Fibroblast of the aortic adventitia (primary cell): Measurements from ENCODE around the gene BRK1. TPM values are rescaled to one million over a fixed set of nuclear protein-coding genes. Genes with fewer than 3 reads are reported as not detected.
A peak's percentile ranks its signal among the peaks of the same experiment; 100 is the strongest.
"Not testable (repeated sequence)": the region's sequence is repeated elsewhere in the genome, so short reads cannot be mapped to it uniquely, and the experiment has no call there.

Experiments
- DNase-seq: peaks from one replicate; pipeline ENCODE4 v3.0.0-alpha.2; 2010; ENCODE audit warnings: low read depth
- H3K4me3 ChIP-seq: 2 replicates; pipeline ENCODE4 v1.5.1; 2011; ENCODE audit warnings: low read depth, mild to moderate bottlenecking, control low read depth, low read length, moderate library complexity
- total RNA-seq: library from RNA; depleted of rRNA; stranded (reverse); fragments of >200 nt; gene quantifications from 2 replicates; pipeline ENCODE4 v1.2.3, GENCODE V29; 2012; ENCODE audit warnings: low replicate concordance
- TF ChIP-seq, protein P1 (sequence below): IDR thresholded peaks from 2 replicates; pipeline ENCODE4 v1.5.1; 2011; ENCODE audit warnings: mild to moderate bottlenecking, low read length, control low read depth, inconsistent platforms; ENCODE audit not compliant: insufficient read depth

BRK1 gene
- 34.2 and 172 TPM in 2 replicates for total RNA-seq

DNA sequence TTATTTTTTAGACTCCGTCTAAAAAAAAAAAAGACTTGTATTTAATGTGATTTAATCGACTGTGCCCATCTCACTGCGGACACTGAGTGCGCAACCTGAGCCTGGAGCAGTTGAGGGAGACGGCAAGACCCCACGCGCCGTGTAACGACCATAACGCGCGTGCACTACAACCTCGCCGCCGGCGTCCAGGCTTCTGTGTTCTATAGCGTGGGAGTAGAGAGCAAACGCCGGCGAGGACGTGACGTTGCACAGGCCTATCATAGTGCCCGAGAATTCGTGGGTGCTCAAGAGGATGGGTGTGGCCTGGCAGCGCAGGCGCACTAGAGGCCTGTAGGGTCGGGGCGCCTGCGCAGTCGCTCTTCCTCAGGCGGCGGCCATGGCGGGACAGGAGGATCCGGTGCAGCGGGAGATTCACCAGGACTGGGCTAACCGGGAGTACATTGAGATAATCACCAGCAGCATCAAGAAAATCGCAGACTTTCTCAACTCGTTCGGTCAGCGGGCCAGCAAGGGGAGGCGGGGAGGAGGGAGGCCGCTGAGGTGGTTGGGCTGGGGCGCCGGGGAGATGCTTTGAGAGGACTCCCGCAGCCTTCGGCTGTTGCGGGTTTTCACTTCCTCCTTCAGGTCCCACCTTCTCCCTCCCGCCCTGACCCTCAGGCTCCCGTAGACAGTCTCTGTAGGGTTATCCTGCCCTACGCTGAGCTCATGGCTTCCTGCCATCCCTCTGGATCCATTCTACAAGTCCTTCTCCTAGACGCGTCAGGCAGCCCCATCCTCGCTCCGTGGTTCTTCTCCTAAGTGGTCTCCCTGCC is at the start of gene BRK1:
Gene BRK1 (plus strand): TSS at position 350 of the 812 bp plus-strand sequence. CDS start 27 bp downstream, at position 377.
- DNase-seq = peak; percentile 97
- H3K4me3 ChIP-seq = peak within 1 kb of the TSS; percentile 100
- TF ChIP-seq, protein P1, sequence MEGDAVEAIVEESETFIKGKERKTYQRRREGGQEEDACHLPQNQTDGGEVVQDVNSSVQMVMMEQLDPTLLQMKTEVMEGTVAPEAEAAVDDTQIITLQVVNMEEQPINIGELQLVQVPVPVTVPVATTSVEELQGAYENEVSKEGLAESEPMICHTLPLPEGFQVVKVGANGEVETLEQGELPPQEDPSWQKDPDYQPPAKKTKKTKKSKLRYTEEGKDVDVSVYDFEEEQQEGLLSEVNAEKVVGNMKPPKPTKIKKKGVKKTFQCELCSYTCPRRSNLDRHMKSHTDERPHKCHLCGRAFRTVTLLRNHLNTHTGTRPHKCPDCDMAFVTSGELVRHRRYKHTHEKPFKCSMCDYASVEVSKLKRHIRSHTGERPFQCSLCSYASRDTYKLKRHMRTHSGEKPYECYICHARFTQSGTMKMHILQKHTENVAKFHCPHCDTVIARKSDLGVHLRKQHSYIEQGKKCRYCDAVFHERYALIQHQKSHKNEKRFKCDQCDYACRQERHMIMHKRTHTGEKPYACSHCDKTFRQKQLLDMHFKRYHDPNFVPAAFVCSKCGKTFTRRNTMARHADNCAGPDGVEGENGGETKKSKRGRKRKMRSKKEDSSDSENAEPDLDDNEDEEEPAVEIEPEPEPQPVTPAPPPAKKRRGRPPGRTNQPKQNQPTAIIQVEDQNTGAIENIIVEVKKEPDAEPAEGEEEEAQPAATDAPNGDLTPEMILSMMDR = no peak

DNA sequence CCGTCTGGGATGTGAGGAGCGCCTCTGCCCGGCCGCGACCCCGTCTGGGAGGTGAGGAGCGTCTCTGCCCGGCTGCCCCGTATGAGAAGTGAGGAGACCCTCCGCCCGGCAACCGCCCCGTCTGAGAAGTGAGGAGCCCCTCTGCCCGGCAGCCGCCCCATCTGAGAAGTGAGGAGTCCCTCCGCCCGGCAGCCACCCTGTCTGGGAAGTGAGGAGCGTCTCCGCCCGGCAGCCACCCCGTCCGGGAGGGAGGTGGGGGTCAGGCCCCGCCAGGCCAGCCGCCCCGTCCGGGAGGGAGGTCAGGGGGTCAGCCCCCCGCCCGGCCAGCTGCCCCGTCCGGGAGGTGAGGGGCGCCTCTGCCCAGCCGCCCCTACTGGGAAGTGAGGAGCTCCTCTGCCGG is 45.4 kb upstream of the BRK1 start:
- not testable (repeated sequence) for H3K4me3 ChIP-seq, DNase-seq

DNA sequence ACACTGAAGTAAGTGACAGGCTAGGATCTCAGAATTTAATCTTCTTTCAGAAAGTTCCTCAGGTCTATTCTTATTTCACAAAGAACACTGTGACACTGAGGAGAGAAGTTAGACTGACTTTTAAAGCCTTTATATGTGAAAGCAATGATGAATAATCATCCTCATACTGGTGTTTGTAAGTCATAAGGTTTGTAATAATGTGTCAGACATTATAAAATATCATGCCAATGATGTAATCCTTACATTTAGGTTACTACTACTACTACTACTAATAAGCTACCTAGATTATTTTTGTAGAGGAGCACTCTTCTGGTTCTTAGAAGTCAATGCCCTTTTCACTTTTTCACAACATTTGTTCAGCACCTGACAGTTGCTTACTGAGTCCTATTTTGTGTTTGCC is 40.8 kb upstream of the BRK1 start:
- H3K4me3 ChIP-seq = no peak overlapping the region
- DNase-seq = no peak
- TF ChIP-seq, protein P1 = no peak

DNA sequence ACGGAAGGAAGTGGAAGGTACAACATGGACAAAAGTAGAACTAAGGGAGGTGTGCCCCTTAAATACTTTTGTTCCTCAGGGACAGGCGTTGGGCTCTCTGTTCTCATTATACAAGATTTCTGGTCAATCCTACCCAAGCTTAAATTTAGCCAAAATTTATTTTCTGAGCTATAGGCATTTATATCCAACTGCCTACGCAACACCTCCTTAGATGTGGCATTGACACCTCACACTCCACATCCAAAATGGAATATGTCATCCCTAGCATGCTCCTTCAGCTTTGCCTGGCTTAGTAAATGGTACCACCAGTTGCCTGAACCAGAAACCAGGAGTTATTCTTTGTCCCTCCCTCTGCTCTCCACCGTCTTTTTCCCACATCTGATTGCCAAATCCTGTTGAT is 33.6 kb upstream of the BRK1 start:
- no peak for DNase-seq
- TF ChIP-seq, protein P1 = no peak
- no peak overlapping the region for H3K4me3 ChIP-seq

DNA sequence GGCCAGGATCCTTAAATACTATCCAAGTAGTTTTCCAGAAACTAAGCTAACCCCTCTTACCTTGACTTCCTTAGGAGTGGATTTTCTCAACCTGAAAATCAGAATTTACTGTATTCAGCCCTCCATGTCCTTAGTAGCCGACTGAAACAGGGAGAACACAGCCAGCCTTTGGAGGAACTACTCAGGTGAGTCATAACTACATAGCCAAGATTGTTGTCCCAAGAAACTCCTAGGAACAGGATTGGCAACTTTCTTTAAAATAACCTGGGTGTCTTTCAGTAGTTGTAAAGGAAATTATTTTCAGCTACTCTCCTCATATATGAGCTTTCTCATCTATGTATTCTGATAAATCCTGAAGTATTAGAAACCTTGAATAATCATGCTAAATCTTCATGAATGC is 29.7 kb upstream of the BRK1 start:
- no peak overlapping the region for H3K4me3 ChIP-seq
- DNase-seq = no peak
- TF ChIP-seq, protein P1 = no peak

DNA sequence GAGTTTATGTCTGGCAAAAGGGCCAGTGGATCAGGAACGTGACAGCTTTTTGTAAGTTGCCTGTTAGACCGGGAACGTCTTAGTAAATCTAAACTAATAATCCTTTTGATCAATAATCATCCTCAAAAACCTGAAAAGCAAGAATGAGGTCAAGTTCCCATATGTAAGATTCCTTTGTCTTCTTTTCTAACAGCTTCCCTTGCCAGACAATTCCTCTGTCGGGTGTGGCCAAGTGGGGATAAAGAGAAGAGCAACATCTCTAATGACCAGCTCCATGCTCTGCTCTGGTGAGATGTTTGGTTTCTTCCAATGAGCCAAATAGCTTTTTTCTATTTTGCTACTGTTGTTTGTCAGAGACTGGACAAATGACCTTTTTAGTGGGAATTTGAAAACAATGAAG is 27.2 kb upstream of the BRK1 start:
- TF ChIP-seq, protein P1 = no peak
- no peak overlapping the region for H3K4me3 ChIP-seq
- peak; percentile 2 for DNase-seq

DNA sequence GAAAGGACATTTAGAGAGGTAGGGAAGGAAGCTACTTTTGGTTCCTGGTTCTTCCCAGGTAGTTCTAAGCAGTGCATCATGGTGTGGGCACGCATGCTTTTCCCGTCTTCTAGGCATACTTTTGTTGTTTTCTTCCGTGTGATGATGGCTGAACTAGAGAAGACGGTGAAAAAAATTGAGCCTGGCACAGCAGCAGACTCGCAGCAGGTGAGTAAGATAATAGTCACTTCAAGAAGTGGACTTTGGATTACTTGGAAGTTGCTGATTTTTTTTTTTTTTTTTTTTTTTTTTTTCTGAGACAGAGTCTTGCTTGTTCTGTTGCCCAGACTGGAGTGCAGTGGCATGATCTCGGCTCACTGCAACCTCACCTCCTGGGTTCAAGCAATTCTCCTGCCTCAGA is 25.3 kb upstream of the BRK1 start:
- DNase-seq = no peak
- TF ChIP-seq, protein P1 = no peak
- H3K4me3 ChIP-seq = no peak overlapping the region

DNA sequence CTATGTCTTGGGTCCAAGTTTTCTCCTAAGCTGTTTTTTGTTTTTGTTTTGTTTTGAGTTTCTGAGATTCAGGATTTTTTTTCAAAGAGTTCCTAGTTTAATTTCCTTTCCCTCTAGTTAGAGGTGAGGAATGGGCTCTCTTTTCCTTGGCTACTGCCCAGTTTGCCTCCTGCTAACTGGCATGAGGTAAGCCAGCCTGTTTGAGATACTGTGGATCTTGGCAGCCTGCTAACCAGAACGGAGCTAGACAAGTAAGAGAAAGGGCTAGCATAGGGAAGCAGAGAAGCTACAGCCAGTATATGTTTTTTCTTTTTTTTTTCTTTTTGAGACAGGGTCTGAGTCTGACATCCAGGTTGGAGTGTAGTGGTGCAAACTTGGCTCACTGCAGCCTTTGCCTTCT is 24.7 kb upstream of the BRK1 start:
- not testable (repeated sequence) for H3K4me3 ChIP-seq, DNase-seq

DNA sequence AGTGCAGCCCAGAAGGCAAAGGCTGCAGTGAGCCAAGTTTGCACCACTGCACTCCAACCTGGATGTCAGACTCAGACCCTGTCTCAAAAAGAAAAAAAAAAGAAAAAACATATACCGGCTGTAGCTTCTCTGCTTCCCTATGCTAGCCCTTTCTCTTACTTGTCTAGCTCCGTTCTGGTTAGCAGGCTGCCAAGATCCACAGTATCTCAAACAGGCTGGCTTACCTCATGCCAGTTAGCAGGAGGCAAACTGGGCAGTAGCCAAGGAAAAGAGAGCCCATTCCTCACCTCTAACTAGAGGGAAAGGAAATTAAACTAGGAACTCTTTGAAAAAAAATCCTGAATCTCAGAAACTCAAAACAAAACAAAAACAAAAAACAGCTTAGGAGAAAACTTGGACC is 24.1 kb upstream of the BRK1 start:
- H3K4me3 ChIP-seq = not testable (repeated sequence)

More for the DNA sequence above, 24.1 kb upstream of the BRK1 start:
- not testable (repeated sequence) for DNase-seq
